GM19467 (cell line): ENCODE measurements around the gene EML6.

ENCODE experiments used
- ATAC-seq: cut with Tn5 transposase; IDR thresholded peaks from one replicate; pipeline ENCODE4 v1.9.1; 2021; ENCODE audit warnings: mild to moderate bottlenecking, moderate library complexity; ENCODE audit not compliant: unreplicated experiment

EML6 gene

GRCh38 chr2:54789878-54790277 is 66.4 kb downstream of the EML6 start:
- ATAC-seq: no peak

- no peak for ATAC-seq
Measured at GRCh38 chr2:54791831-54792230, 68.4 kb downstream of the EML6 start.

- ATAC-seq: no peak
Measured at GRCh38 chr2:54797307-54797706, 73.8 kb downstream of the EML6 start.

GRCh38 chr2:54801352-54801751 is 77.9 kb downstream of the EML6 start:
- no peak for ATAC-seq

- no peak for ATAC-seq
Measured at GRCh38 chr2:54803783-54804751, 80.6 kb downstream of the EML6 start.

GRCh38 chr2:54805255-54805654 is 81.8 kb downstream of the EML6 start:
- ATAC-seq: no peak

GRCh38 chr2:54806975-54807374 is 83.5 kb downstream of the EML6 start:
- no peak for ATAC-seq

- ATAC-seq: no peak
Measured at GRCh38 chr2:54808661-54809060, 85.2 kb downstream of the EML6 start.

GRCh38 chr2:54809819-54810218 is 86.4 kb downstream of the EML6 start:
- ATAC-seq: no peak

GRCh38 chr2:54810246-54810645 is 86.8 kb downstream of the EML6 start:
- ATAC-seq: no peak

- no peak for ATAC-seq
Measured at GRCh38 chr2:54813584-54813983, 90.1 kb downstream of the EML6 start.

- ATAC-seq: no peak
Measured at GRCh38 chr2:54814389-54815147, 91.1 kb downstream of the EML6 start.

- ATAC-seq: no peak
Measured at GRCh38 chr2:54815148-54815539, 91.7 kb downstream of the EML6 start.

GRCh38 chr2:54818226-54818625 is 94.8 kb downstream of the EML6 start:
- no peak for ATAC-seq

GRCh38 chr2:54820558-54820957 is 97.1 kb downstream of the EML6 start:
- no peak for ATAC-seq

- ATAC-seq: no peak
Measured at GRCh38 chr2:54824567-54824966, 101.1 kb downstream of the EML6 start.

GRCh38 chr2:54830546-54830945 is 107.1 kb downstream of the EML6 start:
- ATAC-seq: no peak

- no peak for ATAC-seq
Measured at GRCh38 chr2:54831480-54831879, 108.0 kb downstream of the EML6 start.

GRCh38 chr2:54834721-54835120 is 111.3 kb downstream of the EML6 start:
- no peak for ATAC-seq

- ATAC-seq: no peak
Measured at GRCh38 chr2:54836477-54836876, 113.0 kb downstream of the EML6 start.

- no peak for ATAC-seq
Measured at GRCh38 chr2:54838585-54839035, 115.1 kb downstream of the EML6 start.
